Activated naive CD8-positive, alpha-beta T cell treated with anti-CD3 and anti-CD28 coated beads, Interleukin-2, amount 10 ng/mL, durations not matched to agents 7 days and 5 days (primary cell): Measurements from ENCODE around the gene HOXC10. TPM values are rescaled to one million over a fixed set of nuclear protein-coding genes. Genes with fewer than 3 reads are reported as not detected.

Experiments
- ATAC-seq: fragments of 150-1000 bp; cut with Tn5 transposase; one replicate; pipeline ENCODE4 v1.10.0; 2021; ENCODE audit warnings: low read depth, moderate library complexity
- POLR2A ChIA-PET: fragments of 350-600 bp; sonication (Branson Sonifier 250); formaldehyde crosslinking; loops from one replicate; lab custom pipeline; 2021; ENCODE audit warnings: antibody characterized with exemption; lab: Charles Lee
- DNase-seq: peaks from one replicate; pipeline ENCODE4 v3.0.0; 2021
- H3K27ac Mint-ChIP-seq: one replicate; pipeline ENCODE4 v1.8.0; 2022; ENCODE audit warnings: mild to moderate bottlenecking, mixed read lengths
- H3K27me3 Mint-ChIP-seq: one replicate; pipeline ENCODE4 v1.8.0; 2022; ENCODE audit warnings: mild to moderate bottlenecking, moderate library complexity, mixed read lengths
- H3K36me3 Mint-ChIP-seq: one replicate; pipeline ENCODE4 v1.8.0; 2021; ENCODE audit warnings: mild to moderate bottlenecking, mixed read lengths
- H3K4me1 Mint-ChIP-seq: one replicate; pipeline ENCODE4 v1.8.0; 2021; ENCODE audit warnings: mixed read lengths
- H3K4me3 Mint-ChIP-seq: one replicate; pipeline ENCODE4 v1.8.0; 2022; ENCODE audit warnings: mild to moderate bottlenecking, moderate library complexity, mixed read lengths
- H3K9me3 Mint-ChIP-seq: one replicate; pipeline ENCODE4 v1.8.0; 2021; ENCODE audit warnings: mixed read lengths
- total RNA-seq, 2 experiments: library from RNA; stranded (reverse); gene quantifications; one replicate each; pipeline ENCODE4 v1.2.3, GENCODE V29; 2021

Gene HOXC10
- total RNA-seq, 2 experiments from 2014 or later, result not detected

- H3K9me3 Mint-ChIP-seq, result no peaks in the 10 kb centered on the region
- ATAC-seq (no peak), DNase-seq (no peak)
- POLR2A ChIA-PET, result no interaction called here
- peaks cover 20% of the 10 kb centered on the region for H3K4me1 Mint-ChIP-seq
- peaks cover 95% of the 10 kb centered on the region for H3K27me3 Mint-ChIP-seq
- H3K36me3 Mint-ChIP-seq, result no peaks in the 10 kb centered on the region
- H3K4me3 Mint-ChIP-seq, result no peak overlapping the region
- H3K27ac Mint-ChIP-seq, result no peak overlapping the region
Measured at GRCh38 chr12:53981634-53982565, 3.0 kb upstream of the HOXC10 start.

- Mint-ChIP-seq H3K4me1 (peaks cover 20% of the 10 kb centered on the region), H3K36me3 (no peaks in the 10 kb centered on the region), H3K27ac (no peak overlapping the region), H3K9me3 (no peaks in the 10 kb centered on the region), H3K27me3 (peaks cover 95% of the 10 kb centered on the region), H3K4me3 (no peak overlapping the region)
- POLR2A ChIA-PET, result no interaction called here
- ATAC-seq (no peak), DNase-seq (no peak)
Measured at GRCh38 chr12:53982648-53983567, 2.0 kb upstream of the HOXC10 start.

GRCh38 chr12:53983568-53983949 is 1.4 kb upstream of the HOXC10 start:
- Mint-ChIP-seq H3K4me3 (no peak overlapping the region), H3K9me3 (no peaks in the 10 kb centered on the region), H3K27me3 (peaks cover 95% of the 10 kb centered on the region), H3K27ac (no peak overlapping the region), H3K4me1 (peaks cover 19% of the 10 kb centered on the region), H3K36me3 (no peaks in the 10 kb centered on the region)
- no peak for ATAC-seq
- DNase-seq, result no peak
- POLR2A ChIA-PET, result no interaction called here

- H3K27me3 Mint-ChIP-seq, result peaks cover 95% of the 10 kb centered on the region
- ATAC-seq, result no peak
- no peak overlapping the region for H3K27ac Mint-ChIP-seq
- peaks cover 22% of the 10 kb centered on the region for H3K4me1 Mint-ChIP-seq
- H3K36me3 Mint-ChIP-seq, result no peaks in the 10 kb centered on the region
- no peak for DNase-seq
- H3K9me3 Mint-ChIP-seq, result no peaks in the 10 kb centered on the region
- POLR2A ChIA-PET, result no interaction called here
- no peak overlapping the region for H3K4me3 Mint-ChIP-seq
Measured at GRCh38 chr12:53983950-53984572, 885 bp upstream of the HOXC10 start.

- Mint-ChIP-seq H3K9me3 (no peaks in the 10 kb centered on the region), H3K36me3 (no peaks in the 10 kb centered on the region), H3K27ac (no peak overlapping the region), H3K4me1 (peaks cover 27% of the 10 kb centered on the region), H3K4me3 (peak overlapping the region; percentile 22), H3K27me3 (peaks cover 95% of the 10 kb centered on the region)
- no peak for DNase-seq
- POLR2A ChIA-PET, result no interaction called here
- ATAC-seq, result no peak
Measured at GRCh38 chr12:53985692-53985993, 697 bp downstream of the HOXC10 start.

GRCh38 chr12:53985994-53986685 is 1.2 kb downstream of the HOXC10 start:
- Mint-ChIP-seq H3K4me3 (no peak overlapping the region), H3K27me3 (peaks cover 95% of the 10 kb centered on the region), H3K9me3 (no peaks in the 10 kb centered on the region), H3K36me3 (no peaks in the 10 kb centered on the region), H3K4me1 (peaks cover 27% of the 10 kb centered on the region), H3K27ac (no peak overlapping the region)
- POLR2A ChIA-PET, result no interaction called here
- DNase-seq, result no peak
- no peak for ATAC-seq

GRCh38 chr12:53986686-53987483 is 1.9 kb downstream of the HOXC10 start:
- peaks cover 27% of the 10 kb centered on the region for H3K4me1 Mint-ChIP-seq
- H3K27ac Mint-ChIP-seq, result no peak overlapping the region
- H3K36me3 Mint-ChIP-seq, result no peaks in the 10 kb centered on the region
- H3K9me3 Mint-ChIP-seq, result no peaks in the 10 kb centered on the region
- H3K27me3 Mint-ChIP-seq, result peaks cover 95% of the 10 kb centered on the region
- H3K4me3 Mint-ChIP-seq, result no peak overlapping the region
- no peak for ATAC-seq
- DNase-seq, result no peak
- POLR2A ChIA-PET, result no interaction called here

GRCh38 chr12:53987787-53988230 is 2.9 kb downstream of the HOXC10 start:
- Mint-ChIP-seq H3K4me3 (no peak overlapping the region), H3K27ac (no peak overlapping the region), H3K36me3 (no peaks in the 10 kb centered on the region), H3K9me3 (no peaks in the 10 kb centered on the region), H3K4me1 (peaks cover 27% of the 10 kb centered on the region), H3K27me3 (peaks cover 95% of the 10 kb centered on the region)
- ATAC-seq, result no peak
- POLR2A ChIA-PET, result interaction anchor here (0.7 kb wide), 1 partner anchor 202 kb away, joined by 3 read pairs; no protein-coding TSS in a partner anchor
- no peak for DNase-seq

GRCh38 chr12:53988541-53989226 is 3.7 kb downstream of the HOXC10 start:
- ATAC-seq (no peak), DNase-seq (no peak)
- Mint-ChIP-seq H3K27me3 (peaks cover 95% of the 10 kb centered on the region), H3K9me3 (no peaks in the 10 kb centered on the region), H3K4me1 (peaks cover 24% of the 10 kb centered on the region), H3K4me3 (peak overlapping the region; percentile 44), H3K27ac (no peak overlapping the region), H3K36me3 (no peaks in the 10 kb centered on the region)
- POLR2A ChIA-PET, result no interaction called here

- H3K36me3 Mint-ChIP-seq, result no peaks in the 10 kb centered on the region
- H3K27ac Mint-ChIP-seq, result no peak overlapping the region
- H3K4me3 Mint-ChIP-seq, result peak overlapping the region; percentile 44
- peaks cover 29% of the 10 kb centered on the region for H3K4me1 Mint-ChIP-seq
- ATAC-seq (peak; percentile 31), DNase-seq (no peak)
- peaks cover 97% of the 10 kb centered on the region for H3K27me3 Mint-ChIP-seq
- no peaks in the 10 kb centered on the region for H3K9me3 Mint-ChIP-seq
- POLR2A ChIA-PET, result no interaction called here
Measured at GRCh38 chr12:53989227-53990113, 4.5 kb downstream of the HOXC10 start.
